WTC11 (cell line): ENCODE results near the gene ITGAX. TPM values are rescaled to one million over a fixed set of nuclear protein-coding genes. Genes with fewer than 3 reads are reported as not detected.

Experiments used
- ATAC-seq: fragments of 200-7000 bp; cut with Tn5 transposase; 2 replicates; pipeline ENCODE4 v1.10.0; 2021; ENCODE audit warnings: mild to moderate bottlenecking, moderate library complexity
- CTCF ChIA-PET: fragments of 300-600 bp; sonication (Branson Sonifier 250); formaldehyde crosslinking; loops from one replicate; lab custom pipeline; 2021; ENCODE audit warnings: antibody characterized with exemption; lab: Charles Lee
- POLR2A ChIA-PET: fragments of 350-600 bp; sonication (Branson Sonifier 250); formaldehyde crosslinking; loops from one replicate; lab custom pipeline; 2021; ENCODE audit warnings: antibody characterized with exemption; lab: Charles Lee
- DNase-seq: peaks from one replicate; pipeline ENCODE4 v3.0.0; 2021; ENCODE audit warnings: low spot score
- H3K27ac Mint-ChIP-seq: 2 replicates; pipeline ENCODE4 v1.8.0; 2021; ENCODE audit warnings: mixed read lengths
- H3K27me3 Mint-ChIP-seq: 2 replicates; pipeline ENCODE4 v1.8.0; 2021; ENCODE audit warnings: low read depth, mild to moderate bottlenecking, moderate library complexity, mixed read lengths
- H3K36me3 Mint-ChIP-seq: 2 replicates; pipeline ENCODE4 v1.8.0; 2021; ENCODE audit warnings: mixed read lengths
- H3K4me1 Mint-ChIP-seq: 2 replicates; pipeline ENCODE4 v1.8.0; 2022; ENCODE audit warnings: mixed read lengths
- H3K4me3 Mint-ChIP-seq: 2 replicates; pipeline ENCODE4 v1.8.0; 2021; ENCODE audit warnings: mild to moderate bottlenecking, moderate library complexity, mixed read lengths
- H3K9me3 Mint-ChIP-seq: 2 replicates; pipeline ENCODE4 v1.8.0; 2021; ENCODE audit warnings: mixed read lengths
- ATF1 ChIP-seq: sonication (generic); formaldehyde crosslinking; IDR thresholded peaks from 2 replicates; pipeline ENCODE4 v1.8.1; 2023; ENCODE audit warnings: mild to moderate bottlenecking, moderate library complexity, missing genetic modification reagents
- ESRRA ChIP-seq: sonication (generic); formaldehyde crosslinking; IDR thresholded peaks from 2 replicates; pipeline ENCODE4 v1.8.1; 2022; ENCODE audit warnings: mild to moderate bottlenecking, missing genetic modification reagents, borderline replicate concordance
- GRHL2 ChIP-seq: fragments of 250-450 bp; sonication (Bioruptor Pico); IDR thresholded peaks from 2 replicates; pipeline ENCODE4 v1.8.0; 2022; ENCODE audit warnings: mild to moderate bottlenecking, moderate library complexity; ENCODE audit not compliant: insufficient replicate concordance, severe bottlenecking
- GTF2I ChIP-seq: fragments of 250-450 bp; sonication (Bioruptor Pico); conservative IDR thresholded peaks from 2 replicates; pipeline ENCODE4 v1.4.0; 2021; ENCODE audit warnings: mild to moderate bottlenecking
- NFATC4 ChIP-seq: fragments of 250-450 bp; sonication (Bioruptor Pico); IDR thresholded peaks from 2 replicates; pipeline ENCODE4 v1.9.0; 2021; ENCODE audit warnings: mild to moderate bottlenecking
- NR3C1 ChIP-seq: sonication (generic); formaldehyde crosslinking; conservative IDR thresholded peaks from 2 replicates; pipeline ENCODE4 v1.8.1; 2023; ENCODE audit warnings: low read depth, mild to moderate bottlenecking, missing genetic modification reagents
- PRRX2 ChIP-seq: fragments of 250-450 bp; sonication (Bioruptor Pico); IDR thresholded peaks from 2 replicates; pipeline ENCODE4 v1.8.0; 2021; ENCODE audit warnings: mild to moderate bottlenecking
- SP1 ChIP-seq: sonication (generic); formaldehyde crosslinking; conservative IDR thresholded peaks from 2 replicates; pipeline ENCODE4 v1.8.1; 2022; ENCODE audit warnings: missing genetic modification reagents
- TCF7 ChIP-seq: sonication (generic); formaldehyde crosslinking; IDR thresholded peaks from 2 replicates; pipeline ENCODE4 v1.8.0; 2022; ENCODE audit warnings: mild to moderate bottlenecking, low read depth, missing genetic modification reagents, moderate library complexity
- TEAD4 ChIP-seq: sonication (generic); formaldehyde crosslinking; IDR thresholded peaks from 2 replicates; pipeline ENCODE4 v1.8.0; 2022; ENCODE audit warnings: mild to moderate bottlenecking, missing genetic modification reagents
- ZNF121 ChIP-seq: sonication (generic); formaldehyde crosslinking; IDR thresholded peaks from 2 replicates; pipeline ENCODE4 v1.8.0; 2023; ENCODE audit warnings: missing genetic modification reagents
- ZNF263 ChIP-seq: sonication (generic); formaldehyde crosslinking; IDR thresholded peaks from 2 replicates; pipeline ENCODE4 v1.8.1; 2022; ENCODE audit warnings: low read depth, mild to moderate bottlenecking, moderate library complexity, missing genetic modification reagents
- ZNF317 ChIP-seq: sonication (generic); formaldehyde crosslinking; IDR thresholded peaks from 2 replicates; pipeline ENCODE4 v1.8.1; 2023; ENCODE audit warnings: low read depth, mild to moderate bottlenecking, moderate library complexity, missing genetic modification reagents, borderline replicate concordance
- total RNA-seq: library from RNA; stranded (reverse); gene quantifications from 3 replicates; pipeline ENCODE4 v1.2.3, GENCODE V29; 2021
- TF ChIP-seq, protein P1 (sequence below): sonication (generic); formaldehyde crosslinking; IDR thresholded peaks from 2 replicates; pipeline ENCODE4 v1.8.1; 2023; ENCODE audit warnings: mild to moderate bottlenecking, missing genetic modification reagents, moderate library complexity
- TF ChIP-seq, protein P2 (sequence below): sonication (generic); formaldehyde crosslinking; IDR thresholded peaks from 2 replicates; pipeline ENCODE4 v1.8.0; 2022; ENCODE audit warnings: mild to moderate bottlenecking, missing genetic modification reagents
- TF ChIP-seq, protein P3 (sequence below): sonication (generic); formaldehyde crosslinking; conservative IDR thresholded peaks from 2 replicates; pipeline ENCODE4 v1.8.1; 2023; ENCODE audit warnings: mild to moderate bottlenecking, low read depth, missing genetic modification reagents, moderate library complexity
- TF ChIP-seq, protein P4 (sequence below): fragments of 250-450 bp; sonication (Bioruptor Pico); IDR thresholded peaks from 2 replicates; pipeline ENCODE4 v1.9.0; 2021; ENCODE audit warnings: mild to moderate bottlenecking, borderline replicate concordance
- TF ChIP-seq, protein P5 (sequence below): sonication (generic); formaldehyde crosslinking; IDR thresholded peaks from 2 replicates; pipeline ENCODE4 v1.8.1; 2022; ENCODE audit warnings: mild to moderate bottlenecking, moderate library complexity, missing genetic modification reagents
- TF ChIP-seq, protein P6 (sequence below): sonication (generic); formaldehyde crosslinking; IDR thresholded peaks from 2 replicates; pipeline ENCODE4 v1.8.0; 2022; ENCODE audit warnings: mild to moderate bottlenecking, missing genetic modification reagents

Gene ITGAX
- total RNA-seq, 1 experiment from 2014 or later: 0.33 TPM

DNA sequence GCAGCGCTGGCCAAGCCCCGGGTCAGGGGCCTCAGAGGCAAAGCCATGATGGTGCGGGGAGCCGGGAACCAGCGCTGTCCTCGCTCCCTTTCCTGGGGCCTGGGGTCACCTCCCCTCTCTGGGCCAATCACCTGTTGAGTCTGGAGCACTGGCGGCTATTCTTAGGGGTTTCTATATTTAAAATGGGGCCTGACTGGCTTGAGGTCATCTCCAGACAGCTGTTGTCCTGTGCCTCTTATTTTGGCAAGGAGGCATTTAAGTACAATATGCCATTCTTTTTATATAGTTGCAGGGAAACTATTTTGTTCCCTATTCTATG lies 73.3 kb downstream of the ITGAX start, which contains the start of gene COX6A2 (continued):
- TF ChIP-seq, protein P1, sequence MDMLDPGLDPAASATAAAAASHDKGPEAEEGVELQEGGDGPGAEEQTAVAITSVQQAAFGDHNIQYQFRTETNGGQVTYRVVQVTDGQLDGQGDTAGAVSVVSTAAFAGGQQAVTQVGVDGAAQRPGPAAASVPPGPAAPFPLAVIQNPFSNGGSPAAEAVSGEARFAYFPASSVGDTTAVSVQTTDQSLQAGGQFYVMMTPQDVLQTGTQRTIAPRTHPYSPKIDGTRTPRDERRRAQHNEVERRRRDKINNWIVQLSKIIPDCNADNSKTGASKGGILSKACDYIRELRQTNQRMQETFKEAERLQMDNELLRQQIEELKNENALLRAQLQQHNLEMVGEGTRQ: no peak
- TF ChIP-seq ATF1 (CRISPR knock-in tag) (no peak), ZNF263 (CRISPR knock-in tag) (no peak), ZNF121 (CRISPR knock-in tag) (no peak)

DNA sequence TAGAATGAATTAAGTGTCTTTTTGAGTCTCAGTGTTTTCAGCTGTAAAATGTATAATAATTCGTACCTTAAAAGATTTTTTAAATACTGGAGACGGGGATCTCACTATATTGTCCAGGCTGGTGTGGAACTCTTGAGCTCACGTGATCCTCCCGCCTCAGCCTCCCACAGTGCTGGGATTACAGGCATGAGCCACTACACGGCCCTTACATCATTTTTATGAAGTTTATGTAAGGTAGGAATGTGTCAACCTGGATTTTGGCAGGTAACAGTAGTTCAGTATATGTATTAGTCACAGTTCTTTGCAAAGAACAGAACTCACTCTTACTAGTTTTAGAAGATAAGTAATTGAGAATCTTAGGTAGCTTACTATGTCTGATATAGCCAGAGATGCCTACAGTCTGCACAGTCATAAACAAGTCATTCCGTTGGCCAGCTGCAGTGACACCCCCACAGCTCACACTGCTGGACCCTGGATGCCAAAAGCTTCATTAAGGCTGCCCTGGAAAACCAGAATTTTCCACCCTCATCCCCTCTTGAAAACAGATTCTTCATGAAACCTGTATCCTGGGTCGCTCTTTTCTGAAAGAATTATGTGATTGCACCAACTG lies 73.8 kb downstream of the ITGAX start:
- Mint-ChIP-seq H3K9me3 (no peaks in the 10 kb centered on the region), H3K27me3 (peaks cover 51% of the 10 kb centered on the region), H3K4me3 (no peak overlapping the region), H3K27ac (no peak overlapping the region), H3K4me1 (0 out of 2 replicates have a peak, but pooled peaks cover 2% of the 10 kb centered on the region), H3K36me3 (no peaks in the 10 kb centered on the region; the same call in 1 of the 2 replicates)
- ChIA-PET POLR2A (interaction anchor here (0.6 kb wide), 1 partner anchor 273 kb away, joined by 3 read pairs; no protein-coding TSS in a partner anchor), CTCF (interaction anchor here (1.2 to 2.0 kb wide), 2 partner anchors 27 to 46 kb away, joined by 6 to 7 read pairs; no protein-coding TSS in a partner anchor)
- TF ChIP-seq, protein P2, sequence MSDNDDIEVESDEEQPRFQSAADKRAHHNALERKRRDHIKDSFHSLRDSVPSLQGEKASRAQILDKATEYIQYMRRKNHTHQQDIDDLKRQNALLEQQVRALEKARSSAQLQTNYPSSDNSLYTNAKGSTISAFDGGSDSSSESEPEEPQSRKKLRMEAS (CRISPR knock-in tag): no peak
- TF ChIP-seq ZNF263 (CRISPR knock-in tag): no peak
- no peak for TF ChIP-seq ZNF317 (CRISPR knock-in tag)
- no peak for TF ChIP-seq TEAD4 (CRISPR knock-in tag)
- TF ChIP-seq SP1 (CRISPR knock-in tag): no peak
- no peak for TF ChIP-seq NFATC4
- TF ChIP-seq NR3C1 (CRISPR knock-in tag): no peak
- TF ChIP-seq, protein P3, sequence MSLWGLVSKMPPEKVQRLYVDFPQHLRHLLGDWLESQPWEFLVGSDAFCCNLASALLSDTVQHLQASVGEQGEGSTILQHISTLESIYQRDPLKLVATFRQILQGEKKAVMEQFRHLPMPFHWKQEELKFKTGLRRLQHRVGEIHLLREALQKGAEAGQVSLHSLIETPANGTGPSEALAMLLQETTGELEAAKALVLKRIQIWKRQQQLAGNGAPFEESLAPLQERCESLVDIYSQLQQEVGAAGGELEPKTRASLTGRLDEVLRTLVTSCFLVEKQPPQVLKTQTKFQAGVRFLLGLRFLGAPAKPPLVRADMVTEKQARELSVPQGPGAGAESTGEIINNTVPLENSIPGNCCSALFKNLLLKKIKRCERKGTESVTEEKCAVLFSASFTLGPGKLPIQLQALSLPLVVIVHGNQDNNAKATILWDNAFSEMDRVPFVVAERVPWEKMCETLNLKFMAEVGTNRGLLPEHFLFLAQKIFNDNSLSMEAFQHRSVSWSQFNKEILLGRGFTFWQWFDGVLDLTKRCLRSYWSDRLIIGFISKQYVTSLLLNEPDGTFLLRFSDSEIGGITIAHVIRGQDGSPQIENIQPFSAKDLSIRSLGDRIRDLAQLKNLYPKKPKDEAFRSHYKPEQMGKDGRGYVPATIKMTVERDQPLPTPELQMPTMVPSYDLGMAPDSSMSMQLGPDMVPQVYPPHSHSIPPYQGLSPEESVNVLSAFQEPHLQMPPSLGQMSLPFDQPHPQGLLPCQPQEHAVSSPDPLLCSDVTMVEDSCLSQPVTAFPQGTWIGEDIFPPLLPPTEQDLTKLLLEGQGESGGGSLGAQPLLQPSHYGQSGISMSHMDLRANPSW: no peak
- TF ChIP-seq TCF7 (CRISPR knock-in tag): no peak
- DNase-seq (no peak), ATAC-seq (no peak)

DNA sequence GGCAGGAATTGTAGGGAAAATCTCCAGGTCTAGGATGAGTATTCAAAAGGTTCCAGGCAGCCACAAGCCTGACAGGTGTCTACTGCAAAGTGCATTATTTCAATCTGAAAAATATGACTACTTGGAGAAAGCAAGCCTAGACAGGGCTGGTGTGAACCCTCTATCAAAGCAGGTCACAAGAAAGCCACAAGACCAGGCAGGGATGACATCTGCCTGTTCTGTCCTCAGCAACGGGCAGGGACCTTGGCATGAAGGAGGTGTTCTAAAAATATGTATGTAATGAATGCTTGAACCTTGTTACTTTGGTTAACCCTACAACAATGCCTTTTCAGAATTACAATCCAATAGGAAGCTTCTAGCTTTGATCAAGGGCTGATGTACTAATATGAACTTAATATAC lies 74.3 kb downstream of the ITGAX start:
- Mint-ChIP-seq H3K4me1 (0 out of 2 replicates have a peak, but pooled peaks cover 2% of the 10 kb centered on the region), H3K9me3 (no peaks in the 10 kb centered on the region), H3K36me3 (no peaks in the 10 kb centered on the region; the same call in 1 of the 2 replicates), H3K4me3 (no peak overlapping the region), H3K27me3 (peaks cover 51% of the 10 kb centered on the region), H3K27ac (no peak overlapping the region)
- ChIA-PET CTCF (interaction anchor here (1.9 to 2.3 kb wide), 3 partner anchors 13 to 47 kb away, joined by 6 to 7 read pairs (median 7); partner anchors contain the start of gene ZNF843), POLR2A (no interaction called here)
- DNase-seq (no peak), ATAC-seq (no peak)
- no peak for TF ChIP-seq ESRRA (CRISPR knock-in tag)
- TF ChIP-seq GRHL2 (CRISPR knock-in tag): no peak
- TF ChIP-seq, protein P2 (CRISPR knock-in tag): no peak
- TF ChIP-seq, protein P4, sequence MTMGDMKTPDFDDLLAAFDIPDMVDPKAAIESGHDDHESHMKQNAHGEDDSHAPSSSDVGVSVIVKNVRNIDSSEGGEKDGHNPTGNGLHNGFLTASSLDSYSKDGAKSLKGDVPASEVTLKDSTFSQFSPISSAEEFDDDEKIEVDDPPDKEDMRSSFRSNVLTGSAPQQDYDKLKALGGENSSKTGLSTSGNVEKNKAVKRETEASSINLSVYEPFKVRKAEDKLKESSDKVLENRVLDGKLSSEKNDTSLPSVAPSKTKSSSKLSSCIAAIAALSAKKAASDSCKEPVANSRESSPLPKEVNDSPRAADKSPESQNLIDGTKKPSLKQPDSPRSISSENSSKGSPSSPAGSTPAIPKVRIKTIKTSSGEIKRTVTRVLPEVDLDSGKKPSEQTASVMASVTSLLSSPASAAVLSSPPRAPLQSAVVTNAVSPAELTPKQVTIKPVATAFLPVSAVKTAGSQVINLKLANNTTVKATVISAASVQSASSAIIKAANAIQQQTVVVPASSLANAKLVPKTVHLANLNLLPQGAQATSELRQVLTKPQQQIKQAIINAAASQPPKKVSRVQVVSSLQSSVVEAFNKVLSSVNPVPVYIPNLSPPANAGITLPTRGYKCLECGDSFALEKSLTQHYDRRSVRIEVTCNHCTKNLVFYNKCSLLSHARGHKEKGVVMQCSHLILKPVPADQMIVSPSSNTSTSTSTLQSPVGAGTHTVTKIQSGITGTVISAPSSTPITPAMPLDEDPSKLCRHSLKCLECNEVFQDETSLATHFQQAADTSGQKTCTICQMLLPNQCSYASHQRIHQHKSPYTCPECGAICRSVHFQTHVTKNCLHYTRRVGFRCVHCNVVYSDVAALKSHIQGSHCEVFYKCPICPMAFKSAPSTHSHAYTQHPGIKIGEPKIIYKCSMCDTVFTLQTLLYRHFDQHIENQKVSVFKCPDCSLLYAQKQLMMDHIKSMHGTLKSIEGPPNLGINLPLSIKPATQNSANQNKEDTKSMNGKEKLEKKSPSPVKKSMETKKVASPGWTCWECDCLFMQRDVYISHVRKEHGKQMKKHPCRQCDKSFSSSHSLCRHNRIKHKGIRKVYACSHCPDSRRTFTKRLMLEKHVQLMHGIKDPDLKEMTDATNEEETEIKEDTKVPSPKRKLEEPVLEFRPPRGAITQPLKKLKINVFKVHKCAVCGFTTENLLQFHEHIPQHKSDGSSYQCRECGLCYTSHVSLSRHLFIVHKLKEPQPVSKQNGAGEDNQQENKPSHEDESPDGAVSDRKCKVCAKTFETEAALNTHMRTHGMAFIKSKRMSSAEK (CRISPR knock-in tag): no peak
- TF ChIP-seq, protein P5, sequence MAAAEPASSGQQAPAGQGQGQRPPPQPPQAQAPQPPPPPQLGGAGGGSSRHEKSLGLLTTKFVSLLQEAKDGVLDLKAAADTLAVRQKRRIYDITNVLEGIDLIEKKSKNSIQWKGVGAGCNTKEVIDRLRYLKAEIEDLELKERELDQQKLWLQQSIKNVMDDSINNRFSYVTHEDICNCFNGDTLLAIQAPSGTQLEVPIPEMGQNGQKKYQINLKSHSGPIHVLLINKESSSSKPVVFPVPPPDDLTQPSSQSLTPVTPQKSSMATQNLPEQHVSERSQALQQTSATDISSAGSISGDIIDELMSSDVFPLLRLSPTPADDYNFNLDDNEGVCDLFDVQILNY: no peak
- TF ChIP-seq, protein P6, sequence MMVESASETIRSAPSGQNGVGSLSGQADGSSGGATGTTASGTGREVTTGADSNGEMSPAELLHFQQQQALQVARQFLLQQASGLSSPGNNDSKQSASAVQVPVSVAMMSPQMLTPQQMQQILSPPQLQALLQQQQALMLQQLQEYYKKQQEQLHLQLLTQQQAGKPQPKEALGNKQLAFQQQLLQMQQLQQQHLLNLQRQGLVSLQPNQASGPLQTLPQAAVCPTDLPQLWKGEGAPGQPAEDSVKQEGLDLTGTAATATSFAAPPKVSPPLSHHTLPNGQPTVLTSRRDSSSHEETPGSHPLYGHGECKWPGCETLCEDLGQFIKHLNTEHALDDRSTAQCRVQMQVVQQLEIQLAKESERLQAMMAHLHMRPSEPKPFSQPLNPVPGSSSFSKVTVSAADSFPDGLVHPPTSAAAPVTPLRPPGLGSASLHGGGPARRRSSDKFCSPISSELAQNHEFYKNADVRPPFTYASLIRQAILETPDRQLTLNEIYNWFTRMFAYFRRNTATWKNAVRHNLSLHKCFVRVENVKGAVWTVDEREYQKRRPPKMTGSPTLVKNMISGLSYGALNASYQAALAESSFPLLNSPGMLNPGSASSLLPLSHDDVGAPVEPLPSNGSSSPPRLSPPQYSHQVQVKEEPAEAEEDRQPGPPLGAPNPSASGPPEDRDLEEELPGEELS (CRISPR knock-in tag): no peak
- no peak for TF ChIP-seq GTF2I (CRISPR knock-in tag)
- TF ChIP-seq PRRX2 (CRISPR knock-in tag): no peak
